Breast epithelium (tissue), 3 donors: ENCODE measurements around the gene ANKRD11.

ENCODE experiments used
- CTCF ChIP-seq, 3 donors: fragments of 450-650 bp; IDR thresholded peaks; one replicate each; pipeline ENCODE4 v1.5.1; 2016 to 2017; ENCODE audit warnings: antibody characterized with exemption in 3 of 3, mild to moderate bottlenecking in 3 of 3, moderate library complexity in 3 of 3
- POLR2A ChIP-seq: fragments of 450-650 bp; IDR thresholded peaks from one replicate; pipeline ENCODE4 v1.6.1; 2016; ENCODE audit warnings: antibody characterized with exemption, mild to moderate bottlenecking, moderate library complexity
- POLR2AphosphoS5 ChIP-seq, 3 donors: sonication (generic); formaldehyde crosslinking; IDR thresholded peaks; one replicate each; pipeline ENCODE4 v1.6.1; 2017; ENCODE audit warnings: antibody characterized with exemption in 3 of 3

- no peak for TF ChIP-seq CTCF (IDR thresholded peaks at IDR 0.05)
- TF ChIP-seq POLR2A, result no peak
- no peak for TF ChIP-seq POLR2AphosphoS5 (IDR thresholded peaks at IDR 0.05)
Observed at GRCh38 chr16:89446975-89447293, 43.4 kb downstream of the ANKRD11 start.
